H1 (cell line): ENCODE data around the gene TNFRSF18.

Source experiments
- CHD7 ChIP-seq: fragments of 300-600 bp; sonication (generic); IDR thresholded peaks from 2 replicates; pipeline ENCODE4 v1.7.1; 2012; ENCODE audit warnings: low read length, moderate library complexity, mild to moderate bottlenecking, inconsistent platforms; ENCODE audit not compliant: insufficient replicate concordance
- EGR1 ChIP-seq: IDR thresholded peaks from 2 replicates; pipeline ENCODE4 v1.6.1; 2011; ENCODE audit warnings: low read depth, low read length, borderline replicate concordance
- EP300 ChIP-seq, 2 experiments: IDR thresholded peaks; 1 replicate in 1 of 2; 2 replicates in 1 of 2; pipeline ENCODE4 v1.6.1; 2011 to 2012; ENCODE audit warnings: low read depth in 2 of 2, low read length in 2 of 2, mild to moderate bottlenecking in 2 of 2, borderline replicate concordance in 1 of 2, inconsistent platforms in 1 of 2, moderate library complexity in 1 of 2
- EZH2 ChIP-seq: fragments of 200-600 bp; sonication (generic); IDR thresholded peaks from 2 replicates; pipeline ENCODE4 v1.7.1; 2012; ENCODE audit warnings: low read depth, mild to moderate bottlenecking, moderate library complexity, low read length, inconsistent platforms; ENCODE audit not compliant: severe bottlenecking
- HDAC2 ChIP-seq, 2 experiments: fragments of 300-600 bp in 1 of 2; sonication (generic) in 1 of 2; IDR thresholded peaks; 2 replicates each; pipeline ENCODE4 v1.6.1; 2011 to 2012; ENCODE audit warnings: low read depth in 2 of 2, low read length in 2 of 2, mild to moderate bottlenecking in 2 of 2, moderate library complexity in 2 of 2, borderline replicate concordance in 1 of 2, inconsistent platforms in 1 of 2
- HDAC6 ChIP-seq: IDR thresholded peaks from one replicate; pipeline ENCODE4 v1.7.1; 2012; ENCODE audit warnings: low read depth, mild to moderate bottlenecking, inconsistent platforms, low read length, moderate library complexity
- JUN ChIP-seq: IDR thresholded peaks from 2 replicates; pipeline ENCODE4 v1.6.1; 2011; ENCODE audit warnings: low read depth, mild to moderate bottlenecking, improper control_type of control experiment, low read length
- KDM5A ChIP-seq: fragments of 200-600 bp; IDR thresholded peaks from 2 replicates; pipeline ENCODE4 v1.7.1; 2012; ENCODE audit warnings: mild to moderate bottlenecking, low read length, inconsistent platforms, mixed read lengths
- NRF1 ChIP-seq: IDR thresholded peaks from 2 replicates; pipeline ENCODE4 v1.6.1; 2011; ENCODE audit warnings: mild to moderate bottlenecking, low read depth, low read length, improper control_type of control experiment
- POLR2AphosphoS5 ChIP-seq: IDR thresholded peaks from 2 replicates; pipeline ENCODE4 v1.6.1; 2011; ENCODE audit warnings: low read depth, low read length
- RFX5 ChIP-seq: IDR thresholded peaks from 2 replicates; pipeline ENCODE4 v1.6.1; 2011; ENCODE audit warnings: low read depth, low read length, improper control_type of control experiment, borderline replicate concordance
- SP1 ChIP-seq: IDR thresholded peaks from 2 replicates; pipeline ENCODE4 v1.6.1; 2011; ENCODE audit warnings: low read depth, low read length
- SRF ChIP-seq: IDR thresholded peaks from 2 replicates; pipeline ENCODE4 v1.6.1; 2011; ENCODE audit warnings: mild to moderate bottlenecking, low read depth, low read length, moderate library complexity
- TF ChIP-seq, protein P1 (sequence below), 3 experiments: IDR thresholded peaks; 1 replicate in 2 of 3; 2 replicates in 1 of 3; pipeline versions ENCODE4 v1.5.1 to v1.6.1; 2011; ENCODE audit warnings: low read length in 3 of 3, mild to moderate bottlenecking in 3 of 3, inconsistent platforms in 2 of 3, low read depth in 1 of 3, moderate library complexity in 1 of 3; ENCODE audit not compliant: insufficient read depth in 1 of 3; ENCODE audit errors: control extremely low read depth in 1 of 3

DNA sequence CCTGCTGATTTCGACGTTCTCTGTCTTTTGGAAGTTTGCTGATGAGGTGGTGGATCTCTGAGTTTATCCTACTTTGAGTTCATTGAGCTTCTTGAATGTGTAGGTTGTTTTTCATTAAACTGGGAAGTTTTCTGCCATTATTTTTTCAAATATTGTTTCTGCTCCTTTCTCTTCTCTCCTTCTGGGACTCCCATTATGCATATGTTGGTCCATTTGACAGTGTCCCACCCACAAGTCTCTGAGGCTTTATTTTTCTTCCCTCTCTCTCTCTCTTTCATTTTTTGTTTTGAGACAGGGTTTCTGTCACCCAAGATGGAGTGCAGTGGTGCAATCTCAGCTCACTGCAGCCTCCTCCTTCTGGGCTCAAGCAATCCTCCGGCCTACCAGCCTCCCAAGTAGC, 11.7 kb downstream of the TNFRSF18 start:
- TF ChIP-seq EP300 (IDR thresholded peaks at IDR 0.05; ENCODE audit: borderline replicate concordance in 1 of 2, low read depth in 2 of 2, low read length in 2 of 2) = no peak
- TF ChIP-seq JUN = no peak
- no peak for TF ChIP-seq KDM5A
- TF ChIP-seq HDAC6 = no peak
- TF ChIP-seq HDAC2 (IDR thresholded peaks at IDR 0.05; ENCODE audit: borderline replicate concordance in 1 of 2, low read depth in 2 of 2, low read length in 2 of 2) = no peak
- TF ChIP-seq, protein P1, sequence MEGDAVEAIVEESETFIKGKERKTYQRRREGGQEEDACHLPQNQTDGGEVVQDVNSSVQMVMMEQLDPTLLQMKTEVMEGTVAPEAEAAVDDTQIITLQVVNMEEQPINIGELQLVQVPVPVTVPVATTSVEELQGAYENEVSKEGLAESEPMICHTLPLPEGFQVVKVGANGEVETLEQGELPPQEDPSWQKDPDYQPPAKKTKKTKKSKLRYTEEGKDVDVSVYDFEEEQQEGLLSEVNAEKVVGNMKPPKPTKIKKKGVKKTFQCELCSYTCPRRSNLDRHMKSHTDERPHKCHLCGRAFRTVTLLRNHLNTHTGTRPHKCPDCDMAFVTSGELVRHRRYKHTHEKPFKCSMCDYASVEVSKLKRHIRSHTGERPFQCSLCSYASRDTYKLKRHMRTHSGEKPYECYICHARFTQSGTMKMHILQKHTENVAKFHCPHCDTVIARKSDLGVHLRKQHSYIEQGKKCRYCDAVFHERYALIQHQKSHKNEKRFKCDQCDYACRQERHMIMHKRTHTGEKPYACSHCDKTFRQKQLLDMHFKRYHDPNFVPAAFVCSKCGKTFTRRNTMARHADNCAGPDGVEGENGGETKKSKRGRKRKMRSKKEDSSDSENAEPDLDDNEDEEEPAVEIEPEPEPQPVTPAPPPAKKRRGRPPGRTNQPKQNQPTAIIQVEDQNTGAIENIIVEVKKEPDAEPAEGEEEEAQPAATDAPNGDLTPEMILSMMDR (IDR thresholded peaks at IDR 0.05; ENCODE audit: control extremely low read depth in 1 of 3, insufficient read depth in 1 of 3, low read depth in 1 of 3, low read length in 3 of 3) = no peak
- TF ChIP-seq SP1 = no peak
- TF ChIP-seq RFX5 = no peak
- no peak for TF ChIP-seq EGR1
- TF ChIP-seq EZH2 = no peak
- no peak for TF ChIP-seq NRF1
- no peak for TF ChIP-seq CHD7
- no peak for TF ChIP-seq SRF
- TF ChIP-seq POLR2AphosphoS5 = no peak
